ENCODE results near the gene NKRF. TPM values are rescaled to one million over a fixed set of nuclear protein-coding genes. Genes with fewer than 3 reads are reported as not detected.

Gene NKRF
- polyA plus RNA-seq, 1 of the 3 experiments (the other 2 are of a cell fraction) = 3.2 TPM

DNA sequence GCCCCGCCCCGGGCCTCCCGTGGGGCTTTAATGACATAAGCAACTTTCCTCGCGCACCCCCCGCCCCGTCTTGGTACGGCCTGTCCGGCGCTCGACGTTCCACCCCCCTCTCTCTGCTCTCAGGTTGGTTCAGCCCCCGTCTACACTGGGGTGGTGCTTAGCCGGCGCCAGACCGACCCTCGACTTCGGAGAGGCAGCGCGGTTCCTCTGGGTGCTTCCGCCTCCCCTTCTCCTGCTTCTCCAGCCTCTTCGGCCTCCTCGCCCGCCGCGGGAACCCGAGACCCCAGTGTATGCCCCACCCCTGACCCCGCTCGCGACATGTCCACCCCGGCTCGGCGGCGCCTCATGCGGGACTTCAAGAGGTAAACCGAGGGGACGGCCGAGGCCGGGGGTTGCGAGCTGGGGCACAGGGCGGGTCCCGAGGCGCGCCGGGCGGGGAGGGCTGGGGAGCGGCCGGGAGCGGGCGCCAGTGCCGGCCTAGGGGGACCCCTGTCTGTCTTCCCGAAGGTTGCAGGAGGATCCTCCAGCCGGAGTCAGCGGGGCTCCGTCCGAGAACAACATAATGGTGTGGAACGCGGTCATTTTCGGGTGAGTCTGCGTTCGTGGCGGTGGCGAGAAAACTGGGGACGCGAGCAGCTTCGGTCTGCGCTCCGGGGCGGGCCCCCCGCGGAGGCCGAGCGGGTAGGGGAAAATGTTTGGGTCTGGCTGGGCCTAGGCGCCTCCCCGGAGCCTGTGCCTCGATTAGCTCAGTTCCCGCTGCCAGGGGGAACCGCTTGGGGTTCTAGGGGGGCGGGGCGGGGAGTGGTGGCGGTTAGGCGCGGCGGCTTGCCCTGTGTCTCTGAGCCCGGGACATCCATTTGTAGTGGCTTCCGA lies 31.6 kb downstream of the NKRF start, which contains the start of gene UBE2A:
Gene UBE2A, plus strand, starts transcription at position 170 of the 873 bp plus-strand sequence. Its CDS starts 149 bp downstream, at position 319.
- no peaks in the 10 kb centered on the region for H3F3A ChIP-seq (replicated peaks; ENCODE audit: insufficient read depth)
- H3K9me3 ChIP-seq = no peaks in the 10 kb centered on the region
- POLR2A ChIA-PET = interaction anchor here (0.6 to 1.2 kb wide), 6 partner anchors 9 to 216 kb away, joined by 3 read pairs; partner anchors contain the start of genes RPL39 and STEEP1
- peaks cover 3 to 14% of the 10 kb centered on the region in 2 experiments for H3K36me3 ChIP-seq (replicated peaks in 1 of 2; ENCODE audit: control insufficient read depth in 1 of 2, insufficient read depth in 2 of 2, low read length in 1 of 2)
- peak within 1 kb of the TSS; percentile 77 to 86 for H3K27ac ChIP-seq (ENCODE audit: low read depth in 2 of 2, low read length in 1 of 2)
- H3K9ac ChIP-seq = peak within 1 kb of the TSS; percentile 82
- H2AFZ ChIP-seq (ENCODE audit: low read depth) = peak within 1 kb of the TSS; percentile 92
- no peaks in the 10 kb centered on the region for H4K20me1 ChIP-seq (ENCODE audit: insufficient read depth)
- peak within 1 kb of the TSS; percentile 66 for H3K4me2 ChIP-seq
- no peaks in the 10 kb centered on the region for H3K9me2 ChIP-seq
- peaks cover 9% of the 10 kb centered on the region; the same call in 1 of the 2 replicates for H3K27me3 ChIP-seq (ENCODE audit: insufficient read depth)
- peaks cover 0 to 3% of the 10 kb centered on the region in 2 experiments; a peak in 1 of 4 replicates for H3K4me1 ChIP-seq (ENCODE audit: control insufficient read depth in 1 of 2, insufficient read depth in 2 of 2, low read depth in 1 of 2, low read length in 1 of 2)
- H3K79me2 ChIP-seq (ENCODE audit: insufficient read depth) = peaks cover 25% of the 10 kb centered on the region
- WGBS (ENCODE audit: low lambda C conversion rate) = 25% methylated on average over 63 of the region's 86 CpGs
- DNase-seq = peak; percentile 93
- peak within 1 kb of the TSS; percentile 56 to 71 for H3K4me3 ChIP-seq (ENCODE audit: low read depth in 2 of 2, low read length in 1 of 2)
- CTCF ChIA-PET = interaction anchor here (0.6 to 1.9 kb wide), 11 partner anchors 9 to 322 kb away, joined by 3 to 9 read pairs (median 3); partner anchors contain the start of gene AKAP14
- no peak for TF ChIP-seq CHD2 (IDR thresholded peaks at IDR 0.05; ENCODE audit: low read length, partially characterized antibody)
- TF ChIP-seq ELF1 (IDR thresholded peaks at IDR 0.05) = 0 out of 2 replicates have a peak, but pooled peaks have one; percentile 30
- TF ChIP-seq YY1 (IDR thresholded peaks at IDR 0.05; ENCODE audit: low read depth) = no peak
- TF ChIP-seq, protein P1, sequence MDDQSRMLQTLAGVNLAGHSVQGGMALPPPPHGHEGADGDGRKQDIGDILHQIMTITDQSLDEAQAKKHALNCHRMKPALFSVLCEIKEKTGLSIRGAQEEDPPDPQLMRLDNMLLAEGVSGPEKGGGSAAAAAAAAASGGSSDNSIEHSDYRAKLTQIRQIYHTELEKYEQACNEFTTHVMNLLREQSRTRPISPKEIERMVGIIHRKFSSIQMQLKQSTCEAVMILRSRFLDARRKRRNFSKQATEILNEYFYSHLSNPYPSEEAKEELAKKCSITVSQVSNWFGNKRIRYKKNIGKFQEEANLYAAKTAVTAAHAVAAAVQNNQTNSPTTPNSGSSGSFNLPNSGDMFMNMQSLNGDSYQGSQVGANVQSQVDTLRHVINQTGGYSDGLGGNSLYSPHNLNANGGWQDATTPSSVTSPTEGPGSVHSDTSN (IDR thresholded peaks at IDR 0.05) = no peak; the same call in 1 of the 2 replicates
- TF ChIP-seq, protein P2, sequence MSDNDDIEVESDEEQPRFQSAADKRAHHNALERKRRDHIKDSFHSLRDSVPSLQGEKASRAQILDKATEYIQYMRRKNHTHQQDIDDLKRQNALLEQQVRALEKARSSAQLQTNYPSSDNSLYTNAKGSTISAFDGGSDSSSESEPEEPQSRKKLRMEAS (IDR thresholded peaks at IDR 0.05; ENCODE audit: low read depth) = peak; percentile 44; the same call in 1 of the 2 replicates
- TF ChIP-seq TCF12 (IDR thresholded peaks at IDR 0.05) = no peak
- TF ChIP-seq, protein P3, sequence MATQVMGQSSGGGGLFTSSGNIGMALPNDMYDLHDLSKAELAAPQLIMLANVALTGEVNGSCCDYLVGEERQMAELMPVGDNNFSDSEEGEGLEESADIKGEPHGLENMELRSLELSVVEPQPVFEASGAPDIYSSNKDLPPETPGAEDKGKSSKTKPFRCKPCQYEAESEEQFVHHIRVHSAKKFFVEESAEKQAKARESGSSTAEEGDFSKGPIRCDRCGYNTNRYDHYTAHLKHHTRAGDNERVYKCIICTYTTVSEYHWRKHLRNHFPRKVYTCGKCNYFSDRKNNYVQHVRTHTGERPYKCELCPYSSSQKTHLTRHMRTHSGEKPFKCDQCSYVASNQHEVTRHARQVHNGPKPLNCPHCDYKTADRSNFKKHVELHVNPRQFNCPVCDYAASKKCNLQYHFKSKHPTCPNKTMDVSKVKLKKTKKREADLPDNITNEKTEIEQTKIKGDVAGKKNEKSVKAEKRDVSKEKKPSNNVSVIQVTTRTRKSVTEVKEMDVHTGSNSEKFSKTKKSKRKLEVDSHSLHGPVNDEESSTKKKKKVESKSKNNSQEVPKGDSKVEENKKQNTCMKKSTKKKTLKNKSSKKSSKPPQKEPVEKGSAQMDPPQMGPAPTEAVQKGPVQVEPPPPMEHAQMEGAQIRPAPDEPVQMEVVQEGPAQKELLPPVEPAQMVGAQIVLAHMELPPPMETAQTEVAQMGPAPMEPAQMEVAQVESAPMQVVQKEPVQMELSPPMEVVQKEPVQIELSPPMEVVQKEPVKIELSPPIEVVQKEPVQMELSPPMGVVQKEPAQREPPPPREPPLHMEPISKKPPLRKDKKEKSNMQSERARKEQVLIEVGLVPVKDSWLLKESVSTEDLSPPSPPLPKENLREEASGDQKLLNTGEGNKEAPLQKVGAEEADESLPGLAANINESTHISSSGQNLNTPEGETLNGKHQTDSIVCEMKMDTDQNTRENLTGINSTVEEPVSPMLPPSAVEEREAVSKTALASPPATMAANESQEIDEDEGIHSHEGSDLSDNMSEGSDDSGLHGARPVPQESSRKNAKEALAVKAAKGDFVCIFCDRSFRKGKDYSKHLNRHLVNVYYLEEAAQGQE (IDR thresholded peaks at IDR 0.05; ENCODE audit: low read depth, low read length) = peak; percentile 34; the same call in 1 of the 2 replicates
- TF ChIP-seq TAF1 (IDR thresholded peaks at IDR 0.05; ENCODE audit: borderline replicate concordance, low read depth, low read length) = peak; percentile 95; the same call in 1 of the 2 replicates
- TF ChIP-seq FOXM1 (IDR thresholded peaks at IDR 0.05; ENCODE audit: low read depth) = no peak
- no peak for TF ChIP-seq MEF2A (IDR thresholded peaks at IDR 0.05; ENCODE audit: borderline replicate concordance, low read depth)
- TF ChIP-seq GATA2 (CRISPR knock-in tag; IDR thresholded peaks at IDR 0.05) = no peak
- peak; percentile 89 for TF ChIP-seq POLR2AphosphoS5 (IDR thresholded peaks at IDR 0.05; ENCODE audit: low read depth, low read length)
- no peak for TF ChIP-seq SMC3 (IDR thresholded peaks at IDR 0.05; ENCODE audit: low read depth, low read length)
- TF ChIP-seq TEAD4 (IDR thresholded peaks at IDR 0.05; ENCODE audit: borderline replicate concordance, insufficient read depth) = no peak
- peak; percentile 21; the same call in 1 of the 2 replicates for TF ChIP-seq RAD21 (IDR thresholded peaks at IDR 0.05; ENCODE audit: low read length)
- TF ChIP-seq GABPA (IDR thresholded peaks at IDR 0.05; ENCODE audit: low read depth) = no peak
- 0 out of 4 replicates have a peak, but pooled peaks of 1 of the 2 experiments have one; percentile 5 for TF ChIP-seq EP300 (IDR thresholded peaks at IDR 0.05; ENCODE audit: borderline replicate concordance in 1 of 2, low read depth in 1 of 2, low read length in 1 of 2)
- TF ChIP-seq, protein P4, sequence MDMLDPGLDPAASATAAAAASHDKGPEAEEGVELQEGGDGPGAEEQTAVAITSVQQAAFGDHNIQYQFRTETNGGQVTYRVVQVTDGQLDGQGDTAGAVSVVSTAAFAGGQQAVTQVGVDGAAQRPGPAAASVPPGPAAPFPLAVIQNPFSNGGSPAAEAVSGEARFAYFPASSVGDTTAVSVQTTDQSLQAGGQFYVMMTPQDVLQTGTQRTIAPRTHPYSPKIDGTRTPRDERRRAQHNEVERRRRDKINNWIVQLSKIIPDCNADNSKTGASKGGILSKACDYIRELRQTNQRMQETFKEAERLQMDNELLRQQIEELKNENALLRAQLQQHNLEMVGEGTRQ (IDR thresholded peaks at IDR 0.05; ENCODE audit: borderline replicate concordance, low read depth, low read length) = no peak
- TF ChIP-seq FOXJ3 (CRISPR knock-in tag; IDR thresholded peaks at IDR 0.05) = no peak
- peak; percentile 29; the same call in 1 of the 2 replicates for TF ChIP-seq JUND (IDR thresholded peaks at IDR 0.05)
- TF ChIP-seq, protein P5, sequence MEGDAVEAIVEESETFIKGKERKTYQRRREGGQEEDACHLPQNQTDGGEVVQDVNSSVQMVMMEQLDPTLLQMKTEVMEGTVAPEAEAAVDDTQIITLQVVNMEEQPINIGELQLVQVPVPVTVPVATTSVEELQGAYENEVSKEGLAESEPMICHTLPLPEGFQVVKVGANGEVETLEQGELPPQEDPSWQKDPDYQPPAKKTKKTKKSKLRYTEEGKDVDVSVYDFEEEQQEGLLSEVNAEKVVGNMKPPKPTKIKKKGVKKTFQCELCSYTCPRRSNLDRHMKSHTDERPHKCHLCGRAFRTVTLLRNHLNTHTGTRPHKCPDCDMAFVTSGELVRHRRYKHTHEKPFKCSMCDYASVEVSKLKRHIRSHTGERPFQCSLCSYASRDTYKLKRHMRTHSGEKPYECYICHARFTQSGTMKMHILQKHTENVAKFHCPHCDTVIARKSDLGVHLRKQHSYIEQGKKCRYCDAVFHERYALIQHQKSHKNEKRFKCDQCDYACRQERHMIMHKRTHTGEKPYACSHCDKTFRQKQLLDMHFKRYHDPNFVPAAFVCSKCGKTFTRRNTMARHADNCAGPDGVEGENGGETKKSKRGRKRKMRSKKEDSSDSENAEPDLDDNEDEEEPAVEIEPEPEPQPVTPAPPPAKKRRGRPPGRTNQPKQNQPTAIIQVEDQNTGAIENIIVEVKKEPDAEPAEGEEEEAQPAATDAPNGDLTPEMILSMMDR (IDR thresholded peaks at IDR 0.05) = peak; percentile 34
- no peak for TF ChIP-seq NRF1 (IDR thresholded peaks at IDR 0.05; ENCODE audit: low read depth, low read length)
- TF ChIP-seq, protein P6, sequence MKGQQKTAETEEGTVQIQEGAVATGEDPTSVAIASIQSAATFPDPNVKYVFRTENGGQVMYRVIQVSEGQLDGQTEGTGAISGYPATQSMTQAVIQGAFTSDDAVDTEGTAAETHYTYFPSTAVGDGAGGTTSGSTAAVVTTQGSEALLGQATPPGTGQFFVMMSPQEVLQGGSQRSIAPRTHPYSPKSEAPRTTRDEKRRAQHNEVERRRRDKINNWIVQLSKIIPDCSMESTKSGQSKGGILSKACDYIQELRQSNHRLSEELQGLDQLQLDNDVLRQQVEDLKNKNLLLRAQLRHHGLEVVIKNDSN (IDR thresholded peaks at IDR 0.05; ENCODE audit: borderline replicate concordance, low read depth) = no peak

Measured in SK-N-SH (cell line).